HG03442 (cell line): ENCODE results near the gene CDH15.

Experiments used
- ATAC-seq: cut with Tn5 transposase; IDR thresholded peaks from one replicate; pipeline ENCODE4 v1.9.1; 2021; ENCODE audit warnings: mild to moderate bottlenecking, moderate library complexity; ENCODE audit not compliant: unreplicated experiment

CDH15 gene

DNA sequence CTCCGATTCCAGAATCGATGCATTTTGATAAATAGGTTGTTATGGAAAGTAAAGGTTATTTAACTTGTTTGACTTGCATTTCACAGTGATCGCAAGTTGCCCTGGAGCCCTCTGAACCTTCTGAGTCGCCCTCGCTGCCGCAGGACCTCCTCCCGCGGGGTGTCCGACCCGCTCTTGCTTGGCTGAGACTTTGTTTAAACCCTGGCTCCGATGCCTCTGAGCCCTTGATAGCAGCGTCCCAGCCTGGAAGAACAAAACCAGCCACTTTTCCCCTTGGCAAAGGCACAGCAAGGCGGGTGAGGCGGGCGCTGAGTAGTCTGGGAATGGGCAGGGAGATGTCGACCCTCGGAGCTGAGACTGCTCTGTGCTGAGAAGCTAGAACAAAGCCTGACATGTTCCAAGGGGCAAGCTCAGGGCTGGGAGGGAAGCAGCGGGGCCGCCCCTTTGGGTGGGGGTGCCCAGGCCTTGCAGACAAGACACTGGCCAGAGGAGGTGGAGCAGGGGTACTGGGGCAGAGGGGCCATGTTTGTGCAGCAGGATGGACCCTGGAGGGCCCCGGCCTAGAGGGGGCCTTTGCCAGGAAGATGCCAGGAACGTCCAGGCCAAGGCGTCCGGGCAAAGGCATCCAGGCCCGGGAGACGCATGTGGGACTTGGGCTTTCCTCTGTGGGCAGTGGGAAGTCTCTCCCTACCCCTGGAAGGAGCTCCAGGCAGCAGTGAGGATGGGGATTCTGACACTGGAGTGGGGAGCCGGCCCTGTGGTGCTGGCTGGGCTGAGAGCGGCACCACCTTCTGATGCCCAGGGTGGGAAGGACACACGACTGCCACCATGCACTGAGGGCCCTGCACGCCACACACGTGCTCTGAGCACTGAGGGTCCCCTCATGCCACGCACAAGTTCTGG is 30.3 kb upstream of the CDH15 start:
- no peak for ATAC-seq

DNA sequence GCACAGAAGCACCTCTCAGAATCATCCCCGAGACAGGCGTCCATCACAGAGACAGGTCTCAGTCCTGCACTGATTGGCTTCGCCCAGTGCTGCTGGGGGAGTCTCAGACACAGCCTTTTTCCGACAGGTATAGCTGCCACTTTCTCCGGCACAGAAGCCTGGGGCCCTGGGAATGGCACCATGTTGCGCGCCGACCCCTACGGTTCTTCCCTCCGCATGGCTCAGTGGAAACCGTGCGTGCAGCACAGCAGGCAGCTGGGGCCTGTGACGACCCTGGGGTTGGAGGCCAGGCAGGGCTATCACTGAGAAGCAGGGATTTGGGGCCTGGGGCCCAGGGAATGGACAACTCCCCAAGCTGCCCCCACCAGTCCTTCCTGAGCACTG is 29.7 kb upstream of the CDH15 start:
- ATAC-seq = no peak

DNA sequence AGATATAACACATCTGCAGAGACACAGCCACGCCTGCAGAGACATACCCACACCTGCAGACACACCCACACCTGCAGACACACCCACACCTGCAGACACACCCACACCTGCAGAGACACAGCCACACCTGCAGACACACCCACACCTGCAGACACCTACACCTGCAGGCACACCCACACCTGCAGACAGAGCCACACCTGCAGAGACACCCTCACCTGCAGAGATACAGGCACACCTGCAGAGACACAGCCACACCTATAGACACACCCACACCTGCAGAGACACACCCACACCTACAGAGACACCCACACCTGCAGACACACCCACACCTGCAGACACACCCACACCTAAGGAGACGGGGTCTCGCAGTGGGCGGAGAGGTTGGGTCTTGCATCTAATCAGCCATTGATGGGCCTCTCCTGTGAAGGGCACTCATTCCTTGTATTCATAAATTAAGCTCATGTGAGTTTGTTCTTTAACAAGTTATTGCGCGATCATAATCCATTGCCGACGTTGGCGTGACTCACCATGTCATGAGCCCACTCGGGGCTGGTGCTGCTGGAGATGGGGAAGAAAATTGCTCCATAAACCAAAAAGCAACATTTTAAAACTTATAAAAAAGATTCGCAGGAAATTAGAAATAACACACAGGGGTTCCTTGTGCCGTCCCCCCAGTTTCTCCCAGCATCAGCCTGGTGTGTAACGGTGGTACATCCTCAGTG is 28.9 kb upstream of the CDH15 start:
- ATAC-seq = no peak

DNA sequence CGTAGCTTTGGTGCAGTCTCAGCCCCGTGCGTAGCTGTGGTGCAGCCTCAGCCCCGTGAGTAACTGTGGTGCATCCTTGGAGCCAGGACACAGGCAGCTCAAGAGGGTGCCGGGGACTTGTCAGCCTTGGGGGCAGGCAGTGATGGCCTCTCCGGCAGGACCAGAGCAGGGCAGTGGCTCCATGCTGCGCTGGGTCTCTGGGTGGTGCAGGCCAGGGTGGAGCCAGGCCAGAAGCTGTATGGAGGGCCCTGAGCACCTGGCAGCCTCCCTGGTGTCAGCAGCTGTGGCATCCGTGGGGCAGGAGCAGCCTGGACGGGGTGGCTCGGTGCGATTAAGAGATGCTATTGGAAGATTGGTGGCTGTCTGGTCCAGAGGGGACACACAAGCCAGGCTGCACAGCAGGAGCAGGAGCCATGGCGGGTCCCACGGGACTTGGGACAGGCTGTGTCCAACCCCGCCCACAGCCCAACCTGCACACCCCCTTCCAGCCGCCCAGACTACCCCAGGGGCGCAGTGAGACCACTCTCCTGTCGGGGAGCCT is 28.3 kb upstream of the CDH15 start:
- no peak for ATAC-seq

DNA sequence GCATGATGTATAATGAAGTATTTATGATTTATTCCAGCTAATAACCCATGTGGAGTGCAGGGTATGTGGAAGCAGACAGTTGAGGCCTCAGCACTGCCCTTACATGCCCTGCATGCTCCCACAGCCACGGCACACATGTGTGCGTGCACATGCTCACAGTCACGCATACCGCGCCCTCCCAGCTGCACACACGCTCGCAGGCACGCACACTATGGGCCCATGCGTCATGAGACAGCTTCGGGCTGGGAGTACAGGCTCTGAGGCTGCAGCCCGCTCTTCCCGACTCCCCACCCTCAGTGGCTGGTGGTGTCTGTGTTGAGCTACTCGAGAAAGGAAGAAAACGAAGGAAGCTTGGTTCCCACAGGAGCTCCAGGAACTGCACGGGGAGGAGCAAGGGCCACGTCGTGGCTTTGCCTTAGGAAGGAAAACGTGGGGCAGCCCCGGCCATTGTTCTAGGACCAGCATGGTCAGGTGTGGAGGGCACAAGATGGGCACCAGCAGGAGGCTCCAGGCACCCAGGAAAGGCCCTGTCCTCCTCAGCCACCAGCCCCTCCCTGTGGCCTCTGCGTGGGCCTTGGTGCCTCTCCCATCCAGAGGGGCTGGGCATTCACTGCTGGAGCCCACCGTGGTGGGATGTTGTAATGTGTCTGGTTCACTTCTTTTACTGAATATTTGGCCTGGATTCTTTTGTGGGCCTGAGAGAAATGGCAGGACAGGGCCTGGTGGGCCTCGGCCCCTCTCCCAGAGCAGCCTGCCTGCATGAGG is 27.5 kb upstream of the CDH15 start:
- no peak for ATAC-seq

DNA sequence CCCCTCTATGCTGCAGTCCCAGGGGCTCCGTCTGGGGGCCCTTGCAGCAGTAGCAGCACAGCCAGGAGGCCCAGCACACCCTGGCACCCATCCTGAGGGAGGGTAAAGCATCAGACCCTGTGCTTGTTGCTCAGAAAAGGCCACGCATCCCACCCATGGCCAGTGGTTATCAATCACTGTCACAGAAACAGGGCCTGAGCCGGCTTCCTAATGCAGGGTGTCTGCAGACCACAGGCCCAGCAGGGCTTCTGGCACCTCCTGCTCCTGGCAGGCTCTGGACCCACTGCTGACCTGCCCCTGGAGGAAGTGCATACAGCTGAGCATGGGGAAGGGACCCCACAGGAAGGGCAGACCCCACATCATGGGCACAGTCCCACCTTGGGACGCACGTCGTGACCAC is 26.9 kb upstream of the CDH15 start:
- no peak for ATAC-seq

DNA sequence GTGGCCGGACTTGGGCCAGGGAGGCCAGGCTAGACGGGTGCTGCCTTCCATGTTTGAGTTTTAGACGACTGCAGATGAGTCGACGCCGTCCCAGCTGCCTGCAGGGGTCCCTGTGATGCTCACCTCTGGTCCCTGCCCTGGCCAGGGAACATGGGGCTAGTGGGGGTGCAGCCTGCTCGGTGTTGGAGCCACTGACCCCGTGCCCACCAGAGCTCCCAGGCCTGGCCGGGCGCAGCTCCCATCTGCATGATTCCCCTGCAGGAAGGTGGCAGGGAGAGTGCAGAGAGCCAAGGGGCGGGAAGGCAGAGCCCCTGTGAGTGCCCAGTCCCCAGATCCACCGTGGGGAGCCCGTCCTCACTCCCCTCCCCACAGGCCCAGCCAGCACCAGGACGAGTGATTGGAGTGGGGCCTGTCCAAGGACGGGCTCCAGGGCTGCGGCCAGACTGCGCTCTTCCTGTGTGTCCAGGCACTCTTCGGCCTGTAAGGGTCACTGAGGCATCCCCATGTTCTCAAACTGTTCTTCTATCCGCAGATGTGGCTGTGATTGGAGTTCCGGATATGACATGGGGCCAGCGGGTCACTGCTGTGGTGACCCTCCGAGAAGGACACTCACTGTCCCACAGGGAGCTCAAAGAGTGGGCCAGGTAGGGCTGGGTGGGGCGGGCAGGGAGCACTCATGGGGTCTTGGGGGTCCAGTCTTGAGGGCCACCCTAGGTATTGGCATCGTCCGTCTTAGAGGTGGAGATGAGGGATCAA is 26.0 kb upstream of the CDH15 start:
- no peak for ATAC-seq

DNA sequence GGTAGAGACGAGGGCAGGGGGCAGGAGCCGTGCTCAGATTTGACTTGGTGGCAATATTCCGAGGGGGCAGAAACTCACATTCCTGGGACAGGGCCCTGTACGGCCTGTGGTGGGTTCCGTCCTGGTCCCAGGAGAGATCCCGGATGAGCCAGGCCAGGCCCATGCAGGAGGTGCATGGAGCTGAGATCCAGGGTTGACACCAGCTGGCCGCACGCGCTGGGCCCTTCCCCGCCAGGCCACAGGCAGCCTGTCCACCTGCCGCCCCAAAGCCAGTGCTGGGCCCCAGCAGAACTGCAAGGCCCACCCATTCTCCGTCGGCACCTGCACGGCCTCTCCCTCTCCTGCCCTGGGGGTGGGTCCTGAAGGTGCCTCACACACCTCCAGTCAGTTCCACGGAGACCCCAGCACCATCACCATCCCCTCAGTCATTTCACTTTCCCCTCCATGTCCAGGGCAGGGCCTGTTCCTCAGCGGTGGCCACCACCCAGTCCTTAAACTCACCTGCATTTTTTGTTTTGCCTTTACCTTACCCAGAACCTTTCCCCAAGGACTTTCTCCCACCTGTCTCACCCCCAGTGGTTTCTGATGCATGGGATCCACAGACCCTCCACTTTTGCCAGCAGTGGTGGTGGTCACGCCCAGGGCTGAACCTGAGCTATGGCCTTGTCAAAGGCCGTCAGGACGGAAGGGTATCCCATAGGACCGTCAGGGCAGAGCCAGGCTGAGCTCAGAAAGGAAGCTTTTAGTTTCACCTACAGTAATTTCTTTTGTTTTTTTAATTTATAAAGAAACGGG is 25.1 kb upstream of the CDH15 start:
- no peak for ATAC-seq

DNA sequence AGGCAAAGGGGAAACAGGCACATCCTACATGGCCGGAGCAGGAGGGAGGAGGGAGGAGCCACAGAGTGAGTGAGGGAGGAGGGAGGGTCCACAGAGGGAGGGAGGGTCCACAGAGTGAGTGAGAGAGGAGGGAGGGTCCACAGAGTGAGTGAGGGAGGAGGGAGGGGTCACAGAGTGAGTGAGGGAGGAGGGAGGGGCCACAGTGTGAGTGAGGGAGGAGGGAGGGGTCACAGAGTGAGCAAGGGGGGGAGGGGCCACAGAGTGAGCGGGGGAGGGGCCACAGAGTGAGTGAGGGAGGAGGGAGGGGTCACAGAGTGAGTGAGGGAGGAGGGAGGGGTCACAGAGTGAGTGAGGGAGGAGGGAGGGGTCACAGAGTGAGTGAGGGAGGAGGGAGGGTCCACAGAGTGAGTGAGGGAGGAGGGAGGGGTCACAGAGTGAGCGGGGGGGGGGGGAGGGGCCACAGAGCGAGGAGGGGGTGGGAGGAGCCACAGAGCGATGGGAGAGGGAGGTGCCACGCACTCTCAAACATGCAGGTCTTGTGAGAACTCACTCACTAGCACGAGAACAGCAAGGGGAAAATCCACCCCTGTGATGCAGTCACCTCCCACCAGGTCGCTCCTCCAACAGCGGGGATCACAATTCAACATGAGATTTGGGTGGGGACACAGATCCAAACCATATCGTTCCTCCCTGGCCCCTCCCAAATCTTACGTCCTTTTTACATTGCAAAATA is 24.3 kb upstream of the CDH15 start:
- ATAC-seq = no peak

DNA sequence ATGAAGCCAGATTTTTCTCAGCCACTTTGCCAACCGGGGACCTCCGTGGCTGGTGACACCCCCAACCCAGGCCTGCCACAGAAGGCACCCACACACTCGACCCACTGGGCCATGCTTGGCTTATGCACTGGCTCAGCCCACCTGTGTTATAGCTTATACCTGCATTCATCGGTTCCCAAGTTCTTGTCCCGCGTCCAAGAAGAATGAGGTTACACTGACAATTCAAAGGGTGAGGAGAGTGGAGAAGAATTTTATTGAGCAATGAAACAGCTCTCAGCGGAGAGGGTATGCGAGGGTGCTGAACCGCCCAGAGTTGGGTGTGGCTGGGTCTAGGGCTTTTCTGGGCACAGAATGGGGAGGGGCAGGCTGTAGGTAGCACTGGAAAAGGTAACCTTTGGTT is 22.2 kb upstream of the CDH15 start:
- no peak for ATAC-seq

DNA sequence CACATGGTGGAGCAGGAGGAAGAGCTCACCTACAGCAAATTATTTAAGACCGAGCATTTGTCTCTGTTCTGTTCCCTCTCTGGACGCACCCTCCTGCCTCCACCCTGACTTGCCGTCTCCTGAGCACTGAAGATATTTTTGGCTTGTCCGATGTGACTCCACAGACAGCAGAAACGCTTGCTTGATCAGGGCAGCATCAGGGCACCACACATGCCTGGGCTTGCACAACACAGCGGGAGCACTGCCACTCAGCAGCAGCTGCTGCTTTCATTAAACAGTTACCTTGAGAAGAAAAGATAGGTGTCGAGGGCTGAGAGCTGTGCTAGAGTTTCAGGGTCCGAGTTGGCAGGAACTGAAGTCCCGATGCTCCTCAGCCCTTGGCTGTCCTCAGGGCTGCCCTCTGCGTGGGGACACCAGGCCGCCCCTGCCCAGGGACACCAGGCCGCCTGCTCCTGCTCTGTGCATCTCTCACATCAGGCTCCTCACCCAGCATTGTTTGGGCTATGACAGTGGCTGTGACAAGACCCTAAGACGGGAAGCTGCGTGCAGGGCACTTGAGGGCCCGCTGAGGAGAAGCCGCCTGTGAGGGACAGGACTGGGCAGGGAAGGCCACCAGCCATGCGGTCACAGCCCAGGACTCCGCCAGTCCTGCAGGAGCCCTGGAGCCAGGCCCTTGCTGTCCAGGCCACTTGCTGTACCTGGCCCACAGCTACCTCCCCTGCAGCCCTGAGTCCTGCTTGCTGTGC is 21.3 kb upstream of the CDH15 start:
- ATAC-seq = no peak

DNA sequence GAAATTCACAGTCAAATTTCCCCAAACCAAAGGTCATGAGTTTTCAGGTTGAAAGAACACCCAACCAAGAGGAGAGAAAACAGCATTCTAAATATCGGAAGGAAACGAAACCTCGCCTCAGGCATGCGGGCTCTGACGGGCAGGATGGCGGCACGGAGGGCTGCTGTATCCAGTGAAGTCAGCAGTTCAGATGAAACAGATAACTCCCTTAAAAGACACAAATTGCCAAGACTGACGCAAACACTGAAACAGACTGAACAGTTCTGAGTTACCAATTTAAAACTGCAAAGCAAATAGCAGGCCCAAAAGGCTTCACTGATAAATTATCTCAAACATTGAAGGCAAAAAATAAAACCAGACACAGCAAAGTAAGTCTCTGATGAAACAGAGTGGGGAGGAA is 20.6 kb upstream of the CDH15 start:
- ATAC-seq = no peak

DNA sequence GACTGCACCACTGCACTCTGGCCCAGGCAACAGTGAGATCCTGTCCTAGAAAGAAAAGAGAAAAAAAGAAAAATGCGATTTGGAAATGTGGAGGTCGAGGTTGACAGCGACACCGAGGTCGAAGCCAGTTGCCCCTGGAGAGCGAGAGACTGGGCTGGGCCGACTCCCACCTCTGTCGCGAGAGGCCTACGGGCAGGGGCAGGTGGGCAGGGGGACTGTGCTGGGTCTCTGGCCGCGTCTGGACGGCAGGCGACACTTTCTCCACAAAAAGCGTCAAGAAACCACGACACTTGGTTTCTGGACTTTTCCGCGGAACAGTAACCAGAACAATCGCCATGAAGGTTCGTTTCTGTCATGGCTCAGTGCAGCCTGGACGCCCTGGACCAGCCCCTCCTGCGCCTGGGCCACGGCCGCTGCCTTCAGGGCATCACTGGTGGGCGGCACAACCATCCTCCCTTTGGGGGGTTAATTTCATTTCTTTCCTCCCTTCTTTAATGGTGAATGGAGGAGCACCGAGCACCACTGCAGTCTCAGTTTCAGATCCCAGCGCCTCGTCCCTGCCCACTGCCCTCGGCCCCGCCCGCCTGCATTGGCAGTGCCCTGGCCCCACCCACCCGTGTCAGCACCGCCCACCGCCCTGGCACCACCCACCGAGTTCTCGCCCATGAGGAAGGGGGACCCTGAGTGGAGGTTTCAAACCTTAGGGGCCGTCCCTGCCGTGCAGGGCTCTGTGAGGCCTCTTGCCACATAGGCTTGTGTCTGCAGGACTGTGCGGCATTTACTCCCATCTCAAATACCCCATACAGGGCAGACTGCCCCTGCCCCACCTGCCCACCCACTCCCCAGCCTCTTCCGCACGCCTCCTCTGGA is 18.5 kb upstream of the CDH15 start:
- no peak for ATAC-seq

DNA sequence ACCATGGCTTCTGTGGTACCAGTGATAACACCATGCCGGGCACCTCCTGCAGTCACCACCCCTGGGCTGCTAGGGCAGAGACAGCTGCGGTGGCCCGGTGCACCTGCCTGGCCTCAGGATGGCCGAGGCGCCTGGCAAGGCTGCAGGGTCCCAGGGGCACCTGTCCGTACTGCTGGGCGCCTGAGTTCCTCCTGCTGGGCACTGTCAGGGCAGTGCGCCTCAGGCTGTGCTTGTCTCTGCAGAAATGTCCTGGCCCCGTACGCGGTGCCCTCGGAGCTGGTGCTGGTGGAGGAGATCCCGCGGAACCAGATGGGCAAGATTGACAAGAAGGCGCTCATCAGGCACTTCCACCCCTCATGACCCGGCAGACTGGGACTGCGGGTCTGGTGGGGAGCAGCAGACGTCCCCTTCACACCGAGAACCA is 17.7 kb upstream of the CDH15 start:
- no peak for ATAC-seq

DNA sequence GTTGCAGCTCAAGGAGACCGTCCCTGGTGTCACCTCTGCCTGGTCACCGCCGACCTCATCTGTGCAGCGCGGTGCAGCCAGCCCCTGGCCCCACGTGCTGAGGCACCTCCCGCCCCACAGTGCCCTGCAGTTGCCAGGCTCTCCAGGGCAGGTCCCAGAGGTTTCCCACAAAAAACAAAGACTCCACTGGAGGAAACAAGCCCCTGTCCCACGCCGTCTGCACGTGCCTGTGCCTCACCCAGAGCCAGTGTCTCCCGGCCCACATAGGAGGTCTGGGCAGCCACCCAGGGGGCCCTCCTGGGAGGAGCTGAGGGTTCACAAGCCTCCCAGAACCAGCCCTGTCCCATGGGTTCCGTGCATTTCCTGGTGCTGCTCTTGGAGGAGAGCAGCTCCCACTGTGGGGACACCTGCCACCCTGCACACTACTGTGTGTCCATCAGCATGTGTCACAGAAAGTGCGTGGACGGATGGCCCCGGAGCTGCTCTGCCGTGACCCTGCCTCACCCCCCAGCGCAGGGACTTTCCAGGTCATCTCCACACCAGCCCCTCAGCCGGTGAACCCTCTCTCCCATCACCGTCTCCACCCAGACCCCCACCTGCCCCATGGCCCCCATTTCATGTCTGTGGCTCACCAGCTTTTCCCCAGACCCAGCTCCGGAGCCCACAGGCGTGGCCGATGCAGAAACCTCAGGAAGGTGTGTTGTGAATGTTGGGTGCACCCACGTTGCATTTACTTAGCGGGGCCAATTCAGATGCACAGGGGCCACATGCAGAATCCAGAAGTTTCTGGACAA is 17.0 kb upstream of the CDH15 start:
- no peak for ATAC-seq

DNA sequence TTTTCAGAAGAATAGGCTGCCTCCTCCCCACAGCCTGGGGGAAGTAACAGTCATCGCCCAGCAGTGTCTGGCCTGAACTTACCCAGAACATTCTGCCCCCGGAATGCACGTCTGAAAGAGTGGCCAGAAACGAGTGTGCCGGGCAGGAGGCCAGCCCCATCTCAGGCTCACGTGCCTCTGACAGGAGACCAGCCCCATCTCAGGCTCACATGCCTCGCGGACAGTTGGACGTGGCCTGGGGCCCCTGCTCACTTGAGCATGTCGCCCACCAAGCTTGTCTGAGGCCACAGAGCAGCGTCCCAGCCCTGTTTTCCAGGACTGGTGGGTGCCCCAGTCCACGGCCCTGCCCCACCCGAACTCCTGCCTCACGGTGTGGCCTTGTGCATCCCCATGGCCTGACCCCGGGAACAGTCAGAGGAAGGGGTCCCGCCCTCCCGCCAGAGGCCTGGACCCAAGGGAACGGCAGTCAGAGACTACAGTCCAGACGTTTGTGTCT is 16.3 kb upstream of the CDH15 start:
- no peak for ATAC-seq
